Astrocyte of the spinal cord (primary cell): ENCODE results near the gene KIF19.
"Not testable (repeated sequence)": the region's sequence is repeated elsewhere in the genome, so short reads cannot be mapped to it uniquely, and the experiment has no call there.

ENCODE experiments used
- DNase-seq: peaks from one replicate; pipeline ENCODE4 v3.0.0; 2011; ENCODE audit warnings: low read depth, low spot score
- H3K4me3 ChIP-seq: 2 replicates; pipeline ENCODE4 v1.5.1; 2011; ENCODE audit warnings: low read depth, mild to moderate bottlenecking, low read length, moderate library complexity
- in situ Hi-C: cut with HindIII; loops from 2 replicates; pipeline ENCODE4 v1.10.0; 2017; ENCODE audit warnings: low sequenced_read_pairs
- TF ChIP-seq, protein P1 (sequence below): IDR thresholded peaks from 2 replicates; pipeline ENCODE4 v1.5.1; 2012; ENCODE audit warnings: low read depth, mild to moderate bottlenecking, low read length, inconsistent platforms

The KIF19 gene

DNA sequence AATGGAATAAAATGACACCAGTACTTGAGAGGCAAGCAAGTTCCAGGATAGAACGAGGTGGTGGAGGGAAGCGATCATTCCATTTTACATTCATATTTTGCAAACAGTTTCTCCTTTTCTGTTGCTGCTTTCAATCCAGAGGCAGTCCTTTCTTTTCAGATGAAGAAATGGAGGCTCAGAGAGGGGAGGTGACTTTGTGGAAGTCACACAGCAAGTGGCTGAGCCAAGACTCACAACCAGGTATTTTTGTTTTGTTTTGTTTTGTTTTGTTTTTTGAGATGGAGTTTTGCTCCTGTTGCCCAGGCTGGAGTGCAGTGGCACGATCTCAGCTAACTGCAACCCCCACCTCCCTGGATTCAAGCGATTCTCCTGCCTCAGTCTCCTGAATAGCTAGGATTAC, 70.5 kb downstream of the KIF19 start:
- in situ Hi-C loops, result no loop called here
- TF ChIP-seq, protein P1, sequence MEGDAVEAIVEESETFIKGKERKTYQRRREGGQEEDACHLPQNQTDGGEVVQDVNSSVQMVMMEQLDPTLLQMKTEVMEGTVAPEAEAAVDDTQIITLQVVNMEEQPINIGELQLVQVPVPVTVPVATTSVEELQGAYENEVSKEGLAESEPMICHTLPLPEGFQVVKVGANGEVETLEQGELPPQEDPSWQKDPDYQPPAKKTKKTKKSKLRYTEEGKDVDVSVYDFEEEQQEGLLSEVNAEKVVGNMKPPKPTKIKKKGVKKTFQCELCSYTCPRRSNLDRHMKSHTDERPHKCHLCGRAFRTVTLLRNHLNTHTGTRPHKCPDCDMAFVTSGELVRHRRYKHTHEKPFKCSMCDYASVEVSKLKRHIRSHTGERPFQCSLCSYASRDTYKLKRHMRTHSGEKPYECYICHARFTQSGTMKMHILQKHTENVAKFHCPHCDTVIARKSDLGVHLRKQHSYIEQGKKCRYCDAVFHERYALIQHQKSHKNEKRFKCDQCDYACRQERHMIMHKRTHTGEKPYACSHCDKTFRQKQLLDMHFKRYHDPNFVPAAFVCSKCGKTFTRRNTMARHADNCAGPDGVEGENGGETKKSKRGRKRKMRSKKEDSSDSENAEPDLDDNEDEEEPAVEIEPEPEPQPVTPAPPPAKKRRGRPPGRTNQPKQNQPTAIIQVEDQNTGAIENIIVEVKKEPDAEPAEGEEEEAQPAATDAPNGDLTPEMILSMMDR, result no peak
- DNase-seq, result no peak
- H3K4me3 ChIP-seq, result no peak overlapping the region

DNA sequence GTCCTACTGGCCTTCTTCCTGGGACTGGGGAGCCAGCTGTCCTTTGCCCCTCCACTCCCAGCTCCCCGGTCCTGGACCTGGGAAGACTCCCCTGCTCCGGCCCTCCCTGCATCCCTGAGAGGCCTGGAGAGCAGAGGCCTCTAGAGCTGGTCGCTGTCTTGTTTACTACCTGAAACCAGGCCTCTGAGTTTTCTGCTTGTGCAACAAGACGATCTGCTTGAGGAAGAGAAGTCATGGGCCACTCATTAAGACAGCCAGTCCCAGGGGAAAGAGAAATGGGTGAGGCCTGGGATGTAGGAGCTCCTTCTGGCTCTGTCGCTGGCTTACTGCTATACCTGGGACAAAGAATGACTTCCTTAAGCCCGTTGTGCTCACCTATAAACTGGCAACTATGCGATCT, 76.0 kb downstream of the KIF19 start:
- TF ChIP-seq, protein P1, result no peak
- no peak overlapping the region for H3K4me3 ChIP-seq
- no peak for DNase-seq
- in situ Hi-C loops, result no loop called here

DNA sequence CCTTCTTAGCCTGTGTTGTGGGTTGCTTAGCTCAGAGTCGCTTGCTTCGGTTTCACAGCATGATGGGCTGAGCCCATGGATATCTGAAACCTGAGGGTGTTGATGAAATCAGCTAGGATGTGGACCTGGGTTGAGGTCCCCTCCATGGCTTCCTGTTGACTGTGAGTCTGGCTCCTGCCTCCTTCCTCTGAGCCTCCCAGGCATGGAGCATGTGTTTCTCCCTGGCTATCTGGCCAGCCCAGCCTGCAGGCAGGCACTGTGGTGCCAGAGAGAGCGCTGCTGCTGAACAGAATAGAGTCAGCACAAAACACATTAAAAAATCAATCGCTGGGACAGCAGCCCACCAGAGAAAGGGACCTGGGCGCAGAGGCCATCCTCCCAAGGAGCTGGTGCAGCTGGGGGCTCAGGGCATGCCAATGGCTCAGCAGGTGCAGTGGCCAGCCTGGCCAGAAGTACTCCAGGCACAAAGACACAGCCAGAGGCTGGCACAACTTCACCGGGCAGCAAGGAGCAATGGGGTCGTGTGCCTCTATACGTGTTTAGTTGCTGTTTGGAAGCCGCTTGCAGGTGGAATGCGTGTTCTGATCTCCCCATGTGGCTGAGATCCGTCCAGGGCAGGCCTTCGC, 77.6 kb downstream of the KIF19 start:
- in situ Hi-C loops, result no loop called here
- no peak overlapping the region for H3K4me3 ChIP-seq
- TF ChIP-seq, protein P1, result no peak
- no peak for DNase-seq

DNA sequence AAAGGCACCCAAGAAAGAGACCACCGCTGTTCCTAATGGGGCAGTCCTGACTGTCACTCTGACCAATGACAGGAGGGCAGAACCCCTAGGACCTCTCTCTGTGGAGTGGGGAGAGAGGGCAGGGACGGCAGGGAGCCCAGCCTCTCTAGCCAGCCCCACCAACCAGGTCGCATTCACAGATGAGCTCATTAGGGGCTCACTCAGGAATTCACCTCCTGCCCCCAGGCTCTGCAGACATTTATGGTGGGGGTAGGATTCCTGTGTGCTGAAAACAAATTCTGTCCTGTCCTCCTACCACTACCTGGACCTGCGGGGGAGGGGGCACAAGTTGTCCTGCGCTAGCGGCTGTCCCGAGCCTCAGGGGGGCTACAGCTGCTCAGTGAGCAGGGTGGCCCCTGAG, 78.2 kb downstream of the KIF19 start:
- TF ChIP-seq, protein P1, result no peak
- DNase-seq, result no peak
- H3K4me3 ChIP-seq, result no peak overlapping the region
- in situ Hi-C loops, result no loop called here

DNA sequence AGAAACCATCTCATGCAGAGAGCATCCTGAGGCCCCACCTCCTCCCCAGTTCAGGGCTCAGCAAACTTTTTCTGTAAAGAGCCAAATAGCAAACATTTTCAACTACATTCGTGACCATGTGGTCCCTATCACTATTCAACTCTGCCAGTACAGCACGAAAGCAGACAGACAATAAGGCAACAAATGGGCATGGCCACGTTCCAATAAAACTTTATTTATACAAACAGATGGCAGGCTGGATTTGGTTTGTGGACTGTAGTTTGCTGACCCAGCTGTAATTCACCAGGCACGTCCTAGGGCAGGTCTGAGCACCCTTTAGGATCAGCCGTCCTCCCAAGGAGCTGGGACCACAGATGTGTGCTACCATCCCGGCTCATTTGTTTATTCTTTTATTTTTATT, 78.8 kb downstream of the KIF19 start:
- H3K4me3 ChIP-seq, result no peak overlapping the region
- DNase-seq, result no peak
- TF ChIP-seq, protein P1, result no peak
- in situ Hi-C loops, result no loop called here

DNA sequence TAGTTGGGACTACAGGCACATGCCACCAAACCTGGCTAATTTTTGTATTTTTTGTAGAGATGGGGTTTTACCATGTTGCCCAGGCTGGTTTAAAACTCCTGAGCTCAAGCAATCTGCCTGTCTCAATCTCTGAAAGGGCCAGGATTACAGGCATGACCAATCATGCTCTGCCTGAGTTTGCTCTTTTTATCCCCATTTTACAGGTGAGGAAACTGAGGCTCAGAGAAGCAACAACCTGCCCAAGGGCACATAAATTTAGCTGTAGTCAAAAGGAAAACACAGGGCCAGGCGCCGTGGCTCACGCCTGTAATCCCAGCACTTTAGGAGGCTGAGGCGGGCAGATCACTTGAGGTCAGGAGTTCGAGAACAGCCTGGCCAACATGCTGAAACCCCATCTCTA, 79.3 kb downstream of the KIF19 start:
- DNase-seq, in situ Hi-C loops, H3K4me3 ChIP-seq: not testable (repeated sequence)
